ENCODE measurements around the gene INTS3. TPM values are rescaled to one million over a fixed set of nuclear protein-coding genes. Genes with fewer than 3 reads are reported as not detected.
A peak's percentile ranks its signal among the peaks of the same experiment; 100 is the strongest.

INTS3 gene
- total and polyA plus RNA-seq, 7 donors: 11.3 to 29.0 (median 22.1) TPM

DNA sequence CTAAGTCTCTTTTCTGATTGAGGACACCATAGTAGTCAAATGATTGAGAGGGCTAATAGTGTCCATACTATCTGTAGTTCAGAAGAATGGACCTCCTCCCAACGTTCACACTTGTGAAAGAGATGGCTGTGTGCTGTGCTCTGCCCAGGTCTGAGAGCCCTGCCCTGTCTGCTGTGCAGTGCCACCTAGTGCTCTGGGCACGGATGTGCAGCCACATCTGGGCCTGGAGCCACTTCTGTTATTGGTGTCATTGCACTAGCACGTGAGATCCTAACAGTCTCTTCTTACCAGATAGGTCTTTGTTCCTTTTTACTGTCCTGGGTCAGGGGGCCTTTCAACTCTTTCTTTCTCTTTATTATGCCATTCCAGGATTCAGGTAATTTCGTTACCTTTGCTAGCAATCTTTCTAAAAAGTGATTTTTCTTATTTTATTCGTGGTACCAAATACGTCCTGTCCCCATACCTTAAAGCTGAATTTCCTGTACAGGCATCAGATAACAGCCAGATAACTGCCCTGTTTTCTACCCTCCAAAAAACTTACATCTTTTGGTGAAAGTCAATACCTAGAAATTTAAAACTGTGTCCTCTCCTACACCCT, 21.7 kb downstream of the INTS3 start:
- peak; percentile 95 to 97 (median 97) for ATAC-seq
- H3K36me3 ChIP-seq (ENCODE audit: insufficient read depth in 1 of 2, low read depth in 1 of 2): peaks cover 23 to 89% of the 10 kb centered on the region in 2 donors
- TF ChIP-seq CTCF (IDR thresholded peaks at IDR 0.05): peak; percentile 97
- no peaks in the 10 kb centered on the region for H3K27me3 ChIP-seq (ENCODE audit: insufficient read depth in 3 of 3, low read length in 2 of 3)
- peak overlapping the region; percentile 41 for H3K27ac ChIP-seq
- DNase-seq: peak; percentile 86 to 92
- H3K9me3 ChIP-seq: no peaks in the 10 kb centered on the region
- peaks cover 38% of the 10 kb centered on the region for H3K4me1 ChIP-seq
- intact Hi-C loops (cut with DNase I): loop anchor here (1.0 to 10.0 kb wide), 7 partner anchors 71 to 395 kb away; partner anchors contain the start of genes NPR1 (in 1 of the 2) and S100A9 (in 1 of the 2)
- no peak overlapping the region for H3K4me3 ChIP-seq
- 39 to 43% (median 42%) methylated on average over 6 of the region's 6 CpGs for WGBS, 3 donors

GRCh38 chr1:153750026-153750995, 22.5 kb downstream of the INTS3 start:
- no peak for TF ChIP-seq CTCF (IDR thresholded peaks at IDR 0.05)
- intact Hi-C loops (cut with DNase I): loop anchor here in 1 of 2 donors (10.0 kb wide), 1 partner anchor 396 kb away; the partner anchor contains the start of gene S100A9
- Histone ChIP-seq H3K9me3 (no peaks in the 10 kb centered on the region), H3K27me3 (ENCODE audit: insufficient read depth in 3 of 3, low read length in 2 of 3) (no peaks in the 10 kb centered on the region), H3K36me3 (ENCODE audit: insufficient read depth in 1 of 2, low read depth in 1 of 2) (peaks cover 24 to 89% of the 10 kb centered on the region in 2 donors), H3K4me3 (no peak overlapping the region), H3K4me1 (peaks cover 38% of the 10 kb centered on the region), H3K27ac (peak overlapping the region; percentile 41)
- no peak for DNase-seq
- peak; percentile 51 to 77 (median 69) for ATAC-seq
- 54 to 63% (median 60%) methylated on average over 6 of the region's 6 CpGs for WGBS, 3 donors

GRCh38 chr1:153752072-153752471, 24.2 kb downstream of the INTS3 start:
- intact Hi-C loops (cut with DNase I): loop anchor here in 1 of 2 donors (10.0 kb wide), 1 partner anchor 397 kb away; the partner anchor contains the start of gene S100A9
- H3K4me1 ChIP-seq: peaks cover 38% of the 10 kb centered on the region
- 75 to 92% (median 84%) methylated on average over 2 of the region's 2 CpGs for WGBS, 3 donors

More at GRCh38 chr1:153752072-153752471, 24.2 kb downstream of the INTS3 start:
- no peaks in the 10 kb centered on the region for H3K27me3 ChIP-seq (ENCODE audit: insufficient read depth in 3 of 3, low read length in 2 of 3)
- H3K9me3 ChIP-seq: no peaks in the 10 kb centered on the region
- H3K4me3 ChIP-seq: no peak overlapping the region
- no peak for ATAC-seq
- no peak for DNase-seq
- peaks cover 21 to 89% of the 10 kb centered on the region in 2 donors for H3K36me3 ChIP-seq (ENCODE audit: insufficient read depth in 1 of 2, low read depth in 1 of 2)
- H3K27ac ChIP-seq: peak overlapping the region; percentile 32
- no peak for TF ChIP-seq CTCF (IDR thresholded peaks at IDR 0.05)
